ENCODE measurements around the gene ARL1.
"Not testable (repeated sequence)": the region's sequence is repeated elsewhere in the genome, so short reads cannot be mapped to it uniquely, and the experiment has no call there.

- not testable (repeated sequence) for TF ChIP-seq CTCF, POLR2A, EP300 (IDR thresholded peaks at IDR 0.05)
These were observed 16.4 kb downstream of the ARL1 start for GRCh38 chr12:101391181-101391580.

Measured in tibial nerve (tissue), 4 donors.